HepG2 (cell line): ENCODE results near the gene WDR7. TPM values are rescaled to one million over a fixed set of nuclear protein-coding genes. Genes with fewer than 3 reads are reported as not detected.

Experiments used
- ATAC-seq: fragments of 200-7000 bp; cut with Tn5 transposase; 3 replicates; pipeline ENCODE4 v1.9.1; 2020; ENCODE audit warnings: mild to moderate bottlenecking, moderate library complexity
- BruUV-seq: library from RNA; stranded (reverse); fragments of 400-500 nt; replicated peaks from 2 replicates; lab custom pipeline; 2021; lab: Mats Ljungman, UMichigan
- CTCF ChIA-PET: fragments of 300-600 bp; formaldehyde crosslinking; extraction: SDS; loops from one replicate; lab custom pipeline; 2021; ENCODE audit warnings: low total read pairs, inconsistent platforms, low intra/inter-chr PET ratio; lab: Yijun Ruan, JAX
- POLR2A ChIA-PET: fragments of 350-600 bp; sonication (Branson Sonifier 250); formaldehyde crosslinking; loops from one replicate; lab custom pipeline; 2020; ENCODE audit warnings: antibody characterized with exemption, inconsistent platforms; lab: Yijun Ruan, JAX
- DNase-seq: peaks from one replicate; pipeline ENCODE4 v3.0.0-alpha.2; 2015; ENCODE audit warnings: low spot score
- FAIRE-seq: peaks from 3 replicates; lab custom pipeline; 2011; peaks lifted over from hg19 to GRCh38; lab: Jason Lieb, UNC
- H2AFZ ChIP-seq: one replicate; pipeline ENCODE4 v1.6.1; 2011; ENCODE audit warnings: low read length, inconsistent platforms
- H3K27ac ChIP-seq: fragments of 300-600 bp; 3 replicates; pipeline ENCODE4 v1.8.0; 2011; ENCODE audit warnings: mixed run types, mild to moderate bottlenecking, mixed read lengths, low read length, inconsistent platforms; ENCODE audit not compliant: insufficient read depth; ENCODE audit errors: extremely low read length
- H3K27me3 ChIP-seq, 2 experiments: fragments of 200-600 bp in 1 of 2; 2 replicates in 1 of 2; 3 replicates in 1 of 2; pipeline versions ENCODE4 v1.6.0 to v1.8.0; 2011; ENCODE audit warnings: low read length in 2 of 2, mild to moderate bottlenecking in 2 of 2, moderate library complexity in 2 of 2, inconsistent platforms in 1 of 2; ENCODE audit not compliant: insufficient read depth in 2 of 2, control insufficient read depth in 1 of 2
- H3K36me3 ChIP-seq, 2 experiments: fragments of 200-600 bp in 1 of 2; replicated peaks in 1 of 2; 2 replicates in 1 of 2; 3 replicates in 1 of 2; pipeline versions ENCODE4 v1.5.1 to v1.8.0; 2011; ENCODE audit warnings: low read length in 2 of 2, inconsistent platforms in 1 of 2; ENCODE audit not compliant: insufficient read depth in 2 of 2, control insufficient read depth in 1 of 2
- H3K4me1 ChIP-seq: 2 replicates; pipeline ENCODE4 v1.5.1; 2012; ENCODE audit warnings: low read length, inconsistent platforms; ENCODE audit not compliant: insufficient read depth
- H3K4me2 ChIP-seq: 2 replicates; pipeline ENCODE4 v1.6.0; 2011; ENCODE audit warnings: low read depth, low read length, inconsistent platforms
- H3K4me3 ChIP-seq, 3 experiments: fragments of 200-600 bp in 1 of 3; sonication (generic), shearing (Covaris generic) in 1 of 3; replicated peaks in 1 of 3; 2 replicates each; pipeline ENCODE4 v1.5.1; 2011 to 2016; ENCODE audit warnings: low read length in 3 of 3, inconsistent platforms in 2 of 3, low read depth in 2 of 3, mild to moderate bottlenecking in 2 of 3, control low read depth in 1 of 3, mixed read lengths in 1 of 3; ENCODE audit not compliant: insufficient read depth in 1 of 3
- H3K79me2 ChIP-seq: one replicate; pipeline ENCODE4 v1.6.1; 2011; ENCODE audit warnings: low read length, inconsistent platforms; ENCODE audit not compliant: insufficient read depth
- H3K9ac ChIP-seq: 2 replicates; pipeline ENCODE4 v1.6.0; 2011; ENCODE audit warnings: mild to moderate bottlenecking, low read depth, low read length, inconsistent platforms; ENCODE audit not compliant: insufficient read depth
- H3K9me3 ChIP-seq: 2 replicates; pipeline ENCODE4 v1.5.1; 2012; ENCODE audit warnings: mild to moderate bottlenecking, low read length
- H4K20me1 ChIP-seq: 2 replicates; pipeline ENCODE4 v1.6.0; 2011; ENCODE audit warnings: inconsistent platforms, mild to moderate bottlenecking, low read length, moderate library complexity; ENCODE audit not compliant: insufficient read depth
- ATF2 ChIP-seq: sonication (generic); formaldehyde crosslinking; IDR thresholded peaks from 2 replicates; pipeline ENCODE4 v1.4.0; 2020; ENCODE audit warnings: missing genetic modification reagents
- FOXA3 ChIP-seq: IDR thresholded peaks from 2 replicates; pipeline ENCODE4 v1.6.1; 2016; ENCODE audit warnings: missing genetic modification reagents, missing compliant biosample characterization
- PHF20 ChIP-seq: sonication (generic); formaldehyde crosslinking; IDR thresholded peaks from 2 replicates; pipeline ENCODE4 v1.5.0; 2020; ENCODE audit warnings: mild to moderate bottlenecking, missing genetic modification reagents
- REPIN1 ChIP-seq: sonication (generic); formaldehyde crosslinking; IDR thresholded peaks from 2 replicates; pipeline ENCODE4 v1.8.0; 2022; ENCODE audit warnings: missing genetic modification reagents, low read depth, mild to moderate bottlenecking, borderline replicate concordance
- ZNF563 ChIP-seq: sonication (generic); formaldehyde crosslinking; IDR thresholded peaks from 2 replicates; pipeline ENCODE4 v1.8.0; 2022; ENCODE audit warnings: mild to moderate bottlenecking, moderate library complexity, missing genetic modification reagents
- WGBS: methylation state at CpG from one replicate; pipeline ENCODE4 v1.1.6; 2017; ENCODE audit warnings: low lambda C conversion rate; 5-methylcytosine and 5-hydroxymethylcytosine counted together
- in situ Hi-C: cut with HindIII; loops from 2 replicates; pipeline ENCODE4 v1.10.0; 2017; ENCODE audit warnings: low pct_unique_long_range_greater_than_20kb; ENCODE audit not compliant: extremely low pct_ligation_motif_present
- intact Hi-C: fragments of 100-400 bp; cut with micrococcal nuclease; formaldehyde crosslinking; loops from one replicate; pipeline ENCODE4 v1.10.0; 2022; ENCODE audit not compliant: unreplicated experiment
- polyA plus RNA-seq, 8 experiments: library from polyadenylated mRNA; depleted of rRNA in 3 of 8; stranded (reverse) in 7 of 8; unstranded in 1 of 8; fragments of >200 nt; fragmentation: Illumina TruSeq in 4 of 8; extraction: Trizol in 4 of 8; gene quantifications; 2 replicates each; pipeline versions ENCODE4 v1.2.1 to v1.2.3, GENCODE V29; 2011 to 2016; ENCODE audit warnings: low read depth in 4 of 8, missing spikeins in 1 of 8, mixed read lengths in 1 of 8; ENCODE audit not compliant: insufficient read depth in 1 of 8
- total RNA-seq, 5 experiments: library from RNA; depleted of rRNA; stranded (reverse); fragments of >200 nt; fragmentation: Illumina TruSeq; extraction: Trizol; gene quantifications; 2 replicates each; pipeline ENCODE4 v1.2.3, GENCODE V29; 2016; ENCODE audit warnings: low read depth in 1 of 5

Gene WDR7
- total and polyA plus RNA-seq, 2 of the 13 experiments (the other 11 are each of a cell fraction or from before 2014, with no cell fraction given): 2.0 to 7.8 TPM

GRCh38 chr18:56987236-56987635 is 336.1 kb downstream of the WDR7 start (continued):
- TF ChIP-seq ATF2 (CRISPR knock-in tag) (no peak), REPIN1 (no peak), FOXA3 (CRISPR knock-in tag) (no peak)

- DNase-seq: no peak
- Histone ChIP-seq H3K4me2 (no peak overlapping the region), H3K27me3 (no peaks in the 10 kb centered on the region), H3K4me3 (no peak overlapping the region), H3K9ac (no peak overlapping the region), H3K9me3 (no peaks in the 10 kb centered on the region), H3K79me2 (no peaks in the 10 kb centered on the region), H3K4me1 (peaks cover 17% of the 10 kb centered on the region), H3K27ac (no peak overlapping the region), H4K20me1 (no peaks in the 10 kb centered on the region), H2AFZ (no peak overlapping the region), H3K36me3 (no peaks in the 10 kb centered on the region)
- FAIRE-seq: no peak
- no peak for ATAC-seq
- in situ Hi-C loops (no loop called here), intact Hi-C loops (loop anchor here (10.0 kb wide), 1 partner anchor 203 kb away; no protein-coding TSS in a partner anchor)
- BruUV-seq: no TSS peak
- ChIA-PET CTCF (no interaction called here), POLR2A (no interaction called here)
- TF ChIP-seq PHF20 (CRISPR knock-in tag): no peak
- 93% methylated on average over 3 of the region's 3 CpGs for WGBS
Observed at GRCh38 chr18:56988022-56988421, 336.9 kb downstream of the WDR7 start.

GRCh38 chr18:56990678-56991077 is 339.5 kb downstream of the WDR7 start:
- no TSS peak for BruUV-seq
- FAIRE-seq: no peak
- no peaks in the 10 kb centered on the region for H3K79me2 ChIP-seq
- no peak overlapping the region for H3K4me2 ChIP-seq
- H4K20me1 ChIP-seq: no peaks in the 10 kb centered on the region
- no peak overlapping the region for H3K27ac ChIP-seq
- no peak for TF ChIP-seq ZNF563
- H3K4me1 ChIP-seq: peaks cover 13% of the 10 kb centered on the region
- DNase-seq: no peak
- in situ Hi-C loops (no loop called here), intact Hi-C loops (no loop called here)
- no peak overlapping the region for H3K4me3 ChIP-seq
- H2AFZ ChIP-seq: no peak overlapping the region
- ATAC-seq: no peak
- no peaks in the 10 kb centered on the region for H3K9me3 ChIP-seq
- H3K9ac ChIP-seq: no peak overlapping the region
- H3K36me3 ChIP-seq: no peaks in the 10 kb centered on the region
- 83% methylated on average over 1 of the region's 1 CpG for WGBS
- CTCF ChIA-PET: no interaction called here
- no peaks in the 10 kb centered on the region for H3K27me3 ChIP-seq
- POLR2A ChIA-PET: no interaction called here
